ENCODE results near the gene SLC3A2.
"Not testable (repeated sequence)": the region's sequence is repeated elsewhere in the genome, so short reads cannot be mapped to it uniquely, and the experiment has no call there.

Gene SLC3A2

GRCh38 chr11:62880803-62881578, at the start of gene SLC3A2:
SLC3A2 (plus strand) TSS chr11:62880896; CDS start chr11:62881024, 128 bp downstream.
- DNase-seq = peak; percentile 83

- peak; percentile 8 for DNase-seq
Observed at GRCh38 chr11:62830904-62831519, 49.7 kb upstream of the SLC3A2 start.

GRCh38 chr11:62831520-62832335, 49.0 kb upstream of the SLC3A2 start, which contains the start of gene STX5:
STX5 (minus strand) TSS chr11:62832051; CDS start chr11:62831243, 808 bp downstream.
- DNase-seq = peak; percentile 100

- DNase-seq = no peak
Observed at GRCh38 chr11:62832336-62833234, 48.1 kb upstream of the SLC3A2 start, which contains the start of gene TEX54. TEX54 (minus strand) TSS chr11:62832841.

- DNase-seq = no peak
Observed at GRCh38 chr11:62835336-62835735, 45.4 kb upstream of the SLC3A2 start.

GRCh38 chr11:62839050-62839945, 41.4 kb upstream of the SLC3A2 start, which contains the start of gene WDR74:
WDR74 (minus strand) TSS chr11:62839590; CDS start chr11:62839570, 20 bp downstream.
- DNase-seq = peak; percentile 91

GRCh38 chr11:62840721-62841360, 39.9 kb upstream of the SLC3A2 start:
- DNase-seq = peak; percentile 73

- peak; percentile 74 for DNase-seq
Observed at GRCh38 chr11:62841361-62842170, 39.1 kb upstream of the SLC3A2 start.

- DNase-seq = no peak
Observed at GRCh38 chr11:62842171-62842741, 38.4 kb upstream of the SLC3A2 start.

- DNase-seq = not testable (repeated sequence)
Observed at GRCh38 chr11:62842891-62843290, 37.8 kb upstream of the SLC3A2 start.

- DNase-seq = no peak
Observed at GRCh38 chr11:62843466-62843865, 37.2 kb upstream of the SLC3A2 start.

- no peak for DNase-seq
Observed at GRCh38 chr11:62844154-62844553, 36.5 kb upstream of the SLC3A2 start.

GRCh38 chr11:62846177-62846576, 34.5 kb upstream of the SLC3A2 start:
- no peak for DNase-seq

GRCh38 chr11:62847767-62848314, 32.9 kb upstream of the SLC3A2 start:
- no peak for DNase-seq

GRCh38 chr11:62850911-62851806, 29.5 kb upstream of the SLC3A2 start:
- DNase-seq = no peak

GRCh38 chr11:62851807-62852522, 28.7 kb upstream of the SLC3A2 start:
- no peak for DNase-seq
